Activated naive CD8-positive, alpha-beta T cell treated with anti-CD3 and anti-CD28 coated beads, Interleukin-2, amount 50 U/mL, for 24 hours (primary cell): ENCODE data around the gene ASIC2.
A peak's percentile ranks its signal among the peaks of the same experiment; 100 is the strongest.

ENCODE experiments used
- ATAC-seq: fragments of 150-1000 bp; cut with Tn5 transposase; one replicate; pipeline ENCODE4 v1.10.0; 2021
- DNase-seq: peaks from one replicate; pipeline ENCODE4 v3.0.0; 2021
- H3K27ac Mint-ChIP-seq: one replicate; pipeline ENCODE4 v1.8.0; 2021; ENCODE audit warnings: mild to moderate bottlenecking, mixed read lengths
- H3K27me3 Mint-ChIP-seq: one replicate; pipeline ENCODE4 v1.8.0; 2021; ENCODE audit warnings: mixed read lengths
- H3K36me3 Mint-ChIP-seq: one replicate; pipeline ENCODE4 v1.8.0; 2021; ENCODE audit warnings: low read depth, mixed read lengths
- H3K4me1 Mint-ChIP-seq: one replicate; pipeline ENCODE4 v1.8.0; 2021; ENCODE audit warnings: mixed read lengths
- H3K4me3 Mint-ChIP-seq: one replicate; pipeline ENCODE4 v1.8.0; 2021; ENCODE audit warnings: mild to moderate bottlenecking, moderate library complexity, mixed read lengths
- H3K9me3 Mint-ChIP-seq: one replicate; pipeline ENCODE4 v1.8.0; 2021; ENCODE audit warnings: mixed read lengths

Gene ASIC2

GRCh38 chr17:33039874-33040273 lies 253.2 kb downstream of the ASIC2 start:
- Mint-ChIP-seq H3K9me3 (no peaks in the 10 kb centered on the region), H3K36me3 (no peaks in the 10 kb centered on the region), H3K27ac (no peak overlapping the region), H3K4me1 (no peaks in the 10 kb centered on the region), H3K27me3 (peaks cover 19% of the 10 kb centered on the region), H3K4me3 (no peak overlapping the region)
- ATAC-seq: no peak
- DNase-seq: no peak

- no peak overlapping the region for H3K27ac Mint-ChIP-seq
- no peaks in the 10 kb centered on the region for H3K9me3 Mint-ChIP-seq
- peak; percentile 19 for DNase-seq
- H3K4me1 Mint-ChIP-seq: no peaks in the 10 kb centered on the region
- ATAC-seq: no peak
- H3K4me3 Mint-ChIP-seq: no peak overlapping the region
- no peaks in the 10 kb centered on the region for H3K36me3 Mint-ChIP-seq
- H3K27me3 Mint-ChIP-seq: peaks cover 19% of the 10 kb centered on the region
These were observed 254.4 kb downstream of the ASIC2 start for GRCh38 chr17:33038740-33039139.

- Mint-ChIP-seq H3K4me3 (no peak overlapping the region), H3K27ac (no peak overlapping the region), H3K9me3 (no peaks in the 10 kb centered on the region), H3K4me1 (no peaks in the 10 kb centered on the region), H3K27me3 (peaks cover 12% of the 10 kb centered on the region), H3K36me3 (no peaks in the 10 kb centered on the region)
- no peak for DNase-seq
- ATAC-seq: no peak
These were observed 259.9 kb downstream of the ASIC2 start for GRCh38 chr17:33033176-33033575.

GRCh38 chr17:33028778-33029177 lies 264.3 kb downstream of the ASIC2 start:
- ATAC-seq: no peak
- Mint-ChIP-seq H3K4me3 (no peak overlapping the region), H3K4me1 (no peaks in the 10 kb centered on the region), H3K36me3 (no peaks in the 10 kb centered on the region), H3K27me3 (peaks cover 3% of the 10 kb centered on the region), H3K27ac (no peak overlapping the region), H3K9me3 (no peaks in the 10 kb centered on the region)
- no peak for DNase-seq

GRCh38 chr17:33028061-33028460 lies 265.0 kb downstream of the ASIC2 start:
- no peaks in the 10 kb centered on the region for H3K36me3 Mint-ChIP-seq
- no peaks in the 10 kb centered on the region for H3K9me3 Mint-ChIP-seq
- H3K27ac Mint-ChIP-seq: no peak overlapping the region
- no peak for ATAC-seq
- peaks cover 3% of the 10 kb centered on the region for H3K27me3 Mint-ChIP-seq
- H3K4me3 Mint-ChIP-seq: no peak overlapping the region
- DNase-seq: no peak
- no peaks in the 10 kb centered on the region for H3K4me1 Mint-ChIP-seq

GRCh38 chr17:33024688-33025486 lies 268.2 kb downstream of the ASIC2 start:
- Mint-ChIP-seq H3K36me3 (no peaks in the 10 kb centered on the region), H3K27ac (no peak overlapping the region), H3K27me3 (peaks cover 3% of the 10 kb centered on the region), H3K4me3 (no peak overlapping the region), H3K9me3 (no peaks in the 10 kb centered on the region), H3K4me1 (no peaks in the 10 kb centered on the region)
- DNase-seq (no peak), ATAC-seq (no peak)

- Mint-ChIP-seq H3K4me1 (no peaks in the 10 kb centered on the region), H3K4me3 (no peak overlapping the region), H3K9me3 (no peaks in the 10 kb centered on the region), H3K27me3 (peaks cover 6% of the 10 kb centered on the region), H3K36me3 (no peaks in the 10 kb centered on the region), H3K27ac (no peak overlapping the region)
- ATAC-seq (no peak), DNase-seq (no peak)
These were observed 269.3 kb downstream of the ASIC2 start for GRCh38 chr17:33023790-33024189.

- Mint-ChIP-seq H3K36me3 (no peaks in the 10 kb centered on the region), H3K9me3 (no peaks in the 10 kb centered on the region), H3K27ac (no peak overlapping the region), H3K4me3 (no peak overlapping the region), H3K27me3 (peaks cover 6% of the 10 kb centered on the region), H3K4me1 (no peaks in the 10 kb centered on the region)
- ATAC-seq: no peak
- no peak for DNase-seq
These were observed 271.2 kb downstream of the ASIC2 start for GRCh38 chr17:33021731-33022408.

- Mint-ChIP-seq H3K27ac (no peak overlapping the region), H3K9me3 (no peaks in the 10 kb centered on the region), H3K27me3 (peaks cover 3% of the 10 kb centered on the region), H3K4me3 (no peak overlapping the region), H3K4me1 (no peaks in the 10 kb centered on the region), H3K36me3 (no peaks in the 10 kb centered on the region)
- no peak for ATAC-seq
- DNase-seq: no peak
These were observed 273.8 kb downstream of the ASIC2 start for GRCh38 chr17:33019161-33019890.

- Mint-ChIP-seq H3K27ac (no peak overlapping the region), H3K4me1 (no peaks in the 10 kb centered on the region), H3K27me3 (peaks cover 3% of the 10 kb centered on the region), H3K36me3 (no peaks in the 10 kb centered on the region), H3K9me3 (no peaks in the 10 kb centered on the region), H3K4me3 (no peak overlapping the region)
- ATAC-seq (no peak), DNase-seq (no peak)
These were observed 275.7 kb downstream of the ASIC2 start for GRCh38 chr17:33017366-33017765.

- H3K27me3 Mint-ChIP-seq: peaks cover 3% of the 10 kb centered on the region
- DNase-seq: no peak
- H3K27ac Mint-ChIP-seq: no peak overlapping the region
- no peaks in the 10 kb centered on the region for H3K9me3 Mint-ChIP-seq
- H3K36me3 Mint-ChIP-seq: no peaks in the 10 kb centered on the region
- no peak overlapping the region for H3K4me3 Mint-ChIP-seq
- ATAC-seq: no peak
- no peaks in the 10 kb centered on the region for H3K4me1 Mint-ChIP-seq
These were observed 276.2 kb downstream of the ASIC2 start for GRCh38 chr17:33016920-33017319.

- H3K36me3 Mint-ChIP-seq: no peaks in the 10 kb centered on the region
- H3K4me1 Mint-ChIP-seq: no peaks in the 10 kb centered on the region
- ATAC-seq (no peak), DNase-seq (no peak)
- H3K27me3 Mint-ChIP-seq: peaks cover 3% of the 10 kb centered on the region
- no peak overlapping the region for H3K4me3 Mint-ChIP-seq
- H3K27ac Mint-ChIP-seq: no peak overlapping the region
- H3K9me3 Mint-ChIP-seq: no peaks in the 10 kb centered on the region
These were observed 277.3 kb downstream of the ASIC2 start for GRCh38 chr17:33015716-33016346.

- H3K27ac Mint-ChIP-seq: no peak overlapping the region
- no peaks in the 10 kb centered on the region for H3K9me3 Mint-ChIP-seq
- H3K27me3 Mint-ChIP-seq: peaks cover 3% of the 10 kb centered on the region
- H3K4me3 Mint-ChIP-seq: no peak overlapping the region
- DNase-seq: no peak
- no peak for ATAC-seq
- H3K36me3 Mint-ChIP-seq: no peaks in the 10 kb centered on the region
- H3K4me1 Mint-ChIP-seq: no peaks in the 10 kb centered on the region
These were observed 278.3 kb downstream of the ASIC2 start for GRCh38 chr17:33014751-33015150.

GRCh38 chr17:33013596-33014375 lies 279.3 kb downstream of the ASIC2 start:
- DNase-seq: no peak
- no peaks in the 10 kb centered on the region for H3K27me3 Mint-ChIP-seq
- H3K4me1 Mint-ChIP-seq: no peaks in the 10 kb centered on the region
- ATAC-seq: no peak
- no peaks in the 10 kb centered on the region for H3K9me3 Mint-ChIP-seq
- H3K36me3 Mint-ChIP-seq: no peaks in the 10 kb centered on the region
- H3K27ac Mint-ChIP-seq: no peak overlapping the region
- no peak overlapping the region for H3K4me3 Mint-ChIP-seq
